Right cardiac atrium (tissue), 5 donors: ENCODE measurements around the gene ALCAM. TPM values are rescaled to one million over a fixed set of nuclear protein-coding genes. Genes with fewer than 3 reads are reported as not detected.

Source experiments
- ATAC-seq, 2 donors: fragments of 200-7000 bp; cut with Tn5 transposase; one replicate each; pipeline versions ENCODE4 v1.8.0 to v1.9.1; 2020; ENCODE audit warnings: moderate library complexity in 2 of 2, mild to moderate bottlenecking in 1 of 2
- DNase-seq, 3 donors: peaks; one replicate each; pipeline ENCODE4 v3.0.0-alpha.2; 2020
- H3K27ac ChIP-seq: one replicate; pipeline ENCODE4 v1.5.1; 2013; ENCODE audit warnings: mild to moderate bottlenecking, low read length, control low read depth, moderate library complexity
- H3K27me3 ChIP-seq: one replicate; pipeline ENCODE4 v1.6.1; 2013; ENCODE audit not compliant: control insufficient read depth, insufficient read depth
- H3K4me1 ChIP-seq: one replicate; pipeline ENCODE4 v1.6.1; 2013; ENCODE audit warnings: low read length; ENCODE audit not compliant: control insufficient read depth, insufficient read depth
- H3K4me3 ChIP-seq: one replicate; pipeline ENCODE4 v1.5.1; 2013; ENCODE audit warnings: low read length, control low read depth
- H3K9me3 ChIP-seq: one replicate; pipeline ENCODE4 v1.6.1; 2013; ENCODE audit warnings: low read length; ENCODE audit not compliant: control insufficient read depth
- WGBS: extraction: QIAGEN DNeasy Blood & Tissue Kit; methylation state at CpG from one replicate; pipeline ENCODE4 v1.1.7; 2013; 5-methylcytosine and 5-hydroxymethylcytosine counted together
- intact Hi-C, 4 donors: fragments of 100-400 bp; cut with DNase I; formaldehyde crosslinking; loops; one replicate each; pipeline versions ENCODE4 v1.11.0 to v1.14.0; 2022 to 2023
- polyA plus RNA-seq: library from polyadenylated mRNA; stranded (reverse); fragments of 200-250 nt; gene quantifications from one replicate; pipeline ENCODE4 v1.2.3, GENCODE V29; 2013
- total RNA-seq, 4 donors: library from RNA; stranded (reverse); fragmentation: NEBNext Ultra II Directional; extraction: Animal tissue kit (Norgen Biotek cat#: 25700); gene quantifications; one replicate each; pipeline ENCODE4 v1.2.1, GENCODE V29; 2021
- donor health status: healthy with polysubstance abuse.
- donor health status: DM: no; HTN: yes; CAD: no.
- donor health status: DM: no; HTN: no; CAD: no.
- donor health status: DM: no; HTN: yes; CAD: no; lungs with severe emphysema.
- donor health status: DM: yes; HTN: yes; CAD: no.

Gene ALCAM
- total and polyA plus RNA-seq, 5 donors: 5.3 to 50.9 (median 14.4) TPM

DNA sequence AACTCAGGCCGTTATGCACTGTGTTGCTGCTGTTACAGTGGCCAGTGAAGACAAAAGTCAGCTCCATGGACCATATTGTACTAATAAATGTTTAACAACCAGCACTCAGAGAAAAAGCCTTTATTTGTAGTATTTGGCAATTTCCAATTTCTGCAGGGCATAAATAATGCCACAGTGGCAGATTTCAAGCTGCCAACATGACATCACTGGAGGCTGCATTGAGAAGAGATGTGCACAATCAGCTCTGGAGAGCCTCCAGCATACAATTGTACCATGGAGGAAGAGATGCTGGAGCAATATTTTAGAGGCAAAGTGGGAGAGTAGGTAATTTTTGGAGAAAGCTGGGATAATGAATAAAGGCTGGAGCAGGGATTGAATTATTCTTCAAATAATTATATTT lies 9.7 kb upstream of the ALCAM start:
- no peak for ATAC-seq
- peaks cover 3% of the 10 kb centered on the region for H3K4me1 ChIP-seq
- no peak for DNase-seq
- no peak overlapping the region for H3K27ac ChIP-seq
- 80% methylated on average over 1 of the region's 1 CpG for WGBS
- no peak overlapping the region for H3K4me3 ChIP-seq
- H3K9me3 ChIP-seq: no peaks in the 10 kb centered on the region
- intact Hi-C loops: no loop called here
- no peaks in the 10 kb centered on the region for H3K27me3 ChIP-seq

GRCh38 chr3:105359098-105359762 lies 7.5 kb upstream of the ALCAM start:
- no peaks in the 10 kb centered on the region for H3K9me3 ChIP-seq
- H3K27me3 ChIP-seq: no peaks in the 10 kb centered on the region
- DNase-seq (no peak), ATAC-seq (no peak)
- H3K4me3 ChIP-seq: no peak overlapping the region
- no peaks in the 10 kb centered on the region for H3K4me1 ChIP-seq
- H3K27ac ChIP-seq: no peak overlapping the region
- 82% methylated on average over 5 of the region's 5 CpGs for WGBS
- intact Hi-C loops: no loop called here

DNA sequence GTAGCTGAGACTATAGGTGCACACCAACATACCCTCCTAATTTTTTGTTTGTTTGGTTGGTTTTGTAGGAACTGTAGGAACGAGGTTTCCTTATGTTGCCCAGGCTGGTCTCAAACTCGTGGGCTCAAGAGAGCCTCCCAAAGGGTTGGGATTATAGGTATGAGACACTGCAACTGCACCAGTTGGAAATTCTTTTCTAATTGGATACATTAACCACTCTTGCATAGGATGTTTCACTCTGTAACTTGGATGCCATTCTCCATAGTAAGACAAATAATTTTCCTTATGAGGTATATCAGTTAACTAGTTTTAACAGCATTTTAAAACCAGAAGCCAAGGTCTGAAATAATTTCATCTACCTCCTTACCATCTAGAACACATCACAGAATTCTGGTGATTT lies 6.7 kb upstream of the ALCAM start:
- Histone ChIP-seq H3K27ac (no peak overlapping the region), H3K4me1 (no peaks in the 10 kb centered on the region), H3K9me3 (no peaks in the 10 kb centered on the region), H3K27me3 (no peaks in the 10 kb centered on the region), H3K4me3 (no peak overlapping the region)
- DNase-seq: no peak
- no peak for ATAC-seq
- intact Hi-C loops: loop anchor here in 1 of 4 donors (10.0 kb wide), 1 partner anchor 165 kb away; no protein-coding TSS in a partner anchor
- WGBS: 82% methylated on average over 2 of the region's 2 CpGs

GRCh38 chr3:105362021-105362665 lies 4.6 kb upstream of the ALCAM start:
- DNase-seq (no peak), ATAC-seq (no peak)
- Histone ChIP-seq H3K9me3 (no peaks in the 10 kb centered on the region), H3K27me3 (no peaks in the 10 kb centered on the region), H3K4me3 (no peak overlapping the region), H3K27ac (no peak overlapping the region), H3K4me1 (no peaks in the 10 kb centered on the region)
- WGBS: 71% methylated on average over 1 of the region's 1 CpG
- intact Hi-C loops: loop anchor here in 1 of 4 donors (10.0 kb wide), 1 partner anchor 163 kb away; no protein-coding TSS in a partner anchor

DNA sequence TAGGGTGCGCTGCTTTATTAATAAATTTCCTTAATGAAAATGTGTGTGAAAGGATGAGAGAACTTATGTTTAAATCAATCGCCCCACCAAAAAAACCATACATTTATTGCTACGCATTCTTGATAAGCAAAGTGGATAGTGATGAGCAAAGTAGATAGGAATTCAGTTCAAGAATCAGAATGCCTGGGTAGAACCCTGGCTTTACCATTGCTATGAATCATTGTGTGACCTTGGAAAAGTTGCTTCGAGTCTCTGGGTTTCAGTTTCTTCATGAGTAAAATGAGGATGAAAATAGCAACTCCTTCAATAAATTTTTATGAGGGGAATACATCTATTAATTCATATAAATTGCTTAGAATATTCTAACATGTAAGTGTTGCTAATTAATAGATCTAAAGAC lies 2.6 kb upstream of the ALCAM start:
- H3K4me1 ChIP-seq: no peaks in the 10 kb centered on the region
- H3K9me3 ChIP-seq: no peaks in the 10 kb centered on the region
- 91% methylated on average over 4 of the region's 4 CpGs for WGBS
- intact Hi-C loops: loop anchor here in 1 of 4 donors (10.0 kb wide), 1 partner anchor 161 kb away; no protein-coding TSS in a partner anchor
- H3K27ac ChIP-seq: no peak overlapping the region
- no peak overlapping the region for H3K4me3 ChIP-seq
- ATAC-seq: no peak
- no peaks in the 10 kb centered on the region for H3K27me3 ChIP-seq
- DNase-seq: no peak

DNA sequence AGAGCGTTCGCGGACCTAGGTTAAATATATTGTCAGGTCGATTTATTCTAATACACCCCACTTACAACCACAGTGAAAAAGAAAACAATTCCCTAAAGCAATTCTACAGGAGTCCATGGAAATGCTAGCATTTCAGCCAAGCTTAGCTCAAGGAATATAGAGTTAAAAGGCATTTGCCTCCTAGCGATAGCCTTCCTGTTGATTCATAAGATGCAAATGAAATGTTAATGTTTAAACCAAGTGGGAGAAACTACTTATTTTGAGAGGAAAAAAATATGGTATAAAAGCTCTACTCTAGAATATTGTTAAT lies 1.7 kb upstream of the ALCAM start:
- ATAC-seq: no peak
- intact Hi-C loops: loop anchor here in 1 of 4 donors (10.0 kb wide), 1 partner anchor 160 kb away; no protein-coding TSS in a partner anchor

DNA sequence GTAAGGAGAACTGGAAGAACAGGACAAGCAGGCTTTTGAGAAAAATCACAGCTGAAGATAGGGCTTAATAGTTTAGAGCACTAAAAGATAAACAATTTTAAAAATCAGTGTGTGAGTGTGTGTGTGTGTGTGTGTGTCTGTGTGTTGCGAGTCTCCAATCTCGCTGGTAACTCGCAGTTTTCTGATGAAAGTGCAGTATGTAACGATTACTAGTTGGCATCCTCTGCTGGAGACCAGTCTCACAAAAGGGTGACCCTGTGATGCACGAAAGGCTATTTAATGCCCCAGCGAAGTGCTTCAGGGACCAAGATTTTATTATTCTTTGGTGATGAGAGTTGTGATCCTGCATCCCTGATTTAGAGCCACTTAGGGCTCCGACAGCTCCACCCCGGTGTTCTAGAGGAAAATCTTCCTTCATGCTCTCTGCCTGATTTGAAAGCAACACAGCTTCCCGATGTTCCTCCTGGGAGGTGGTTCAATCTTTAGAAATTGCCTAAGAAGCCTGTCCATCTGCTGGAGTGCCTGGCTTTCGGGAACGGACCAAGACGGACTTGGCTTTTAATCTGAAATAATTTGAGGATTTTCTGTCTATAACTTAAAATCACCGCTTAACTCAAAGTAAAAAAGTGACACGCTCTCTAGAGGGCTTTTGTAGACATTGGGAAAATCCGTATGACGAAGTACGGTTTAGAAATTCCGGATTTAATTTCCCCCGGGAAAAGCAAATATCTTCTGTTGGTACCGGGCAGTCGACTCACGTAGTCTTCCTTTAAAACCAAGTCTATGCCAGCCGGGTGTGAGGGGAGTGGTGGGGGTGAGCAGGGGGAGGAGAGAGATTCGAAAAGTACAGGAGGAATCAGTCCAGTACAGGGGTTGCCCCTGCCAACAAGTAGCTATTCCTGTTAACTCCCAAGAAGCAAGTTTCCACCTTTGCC lies 1.1 kb upstream of the ALCAM start:
- ATAC-seq (peak; percentile 2 to 18), DNase-seq (peak in 2 of 3 donors; percentile 5 to 30)
- Histone ChIP-seq H3K4me3 (peak overlapping the region; percentile 51), H3K9me3 (no peaks in the 10 kb centered on the region), H3K27me3 (no peaks in the 10 kb centered on the region), H3K27ac (peak overlapping the region; percentile 20), H3K4me1 (no peaks in the 10 kb centered on the region)
- intact Hi-C loops: loop anchor here in 1 of 4 donors (10.0 kb wide), 1 partner anchor 159 kb away; no protein-coding TSS in a partner anchor
- 3% methylated on average over 24 of the region's 24 CpGs for WGBS

More for the DNA sequence above, 1.7 kb upstream of the ALCAM start:
- H3K4me3 ChIP-seq: no peak overlapping the region
- no peak for DNase-seq
- H3K27ac ChIP-seq: no peak overlapping the region
- 57% methylated on average over 5 of the region's 5 CpGs for WGBS
- no peaks in the 10 kb centered on the region for H3K4me1 ChIP-seq
- no peaks in the 10 kb centered on the region for H3K9me3 ChIP-seq
- H3K27me3 ChIP-seq: no peaks in the 10 kb centered on the region

GRCh38 chr3:105367063-105367405 lies 325 bp downstream of the ALCAM start:
- H3K27ac ChIP-seq: no peak overlapping the region
- H3K27me3 ChIP-seq: no peaks in the 10 kb centered on the region
- H3K4me3 ChIP-seq: peak overlapping the region; percentile 51
- intact Hi-C loops: loop anchor here in 1 of 4 donors (10.0 kb wide), 1 partner anchor 158 kb away; no protein-coding TSS in a partner anchor
- H3K9me3 ChIP-seq: no peaks in the 10 kb centered on the region
- under 1% methylated on average over 29 of the region's 29 CpGs for WGBS
- no peaks in the 10 kb centered on the region for H3K4me1 ChIP-seq
- ATAC-seq: peak in 1 of 2 donors; percentile 16
- DNase-seq: peak in 1 of 3 donors; percentile 13

- Histone ChIP-seq H3K27me3 (no peaks in the 10 kb centered on the region), H3K4me3 (peak overlapping the region; percentile 51), H3K4me1 (no peaks in the 10 kb centered on the region), H3K9me3 (no peaks in the 10 kb centered on the region), H3K27ac (peak overlapping the region; percentile 5)
- DNase-seq (peak; percentile 62 to 82 (median 77)), ATAC-seq (peak; percentile 48 to 50)
- 1% methylated on average over 37 of the region's 37 CpGs for WGBS
- intact Hi-C loops: loop anchor here in 1 of 4 donors (10.0 kb wide), 1 partner anchor 157 kb away; no protein-coding TSS in a partner anchor
These were observed 901 bp downstream of the ALCAM start for GRCh38 chr3:105367406-105368213.
